WTC11 (cell line): ENCODE measurements around the gene NSUN4. TPM values are rescaled to one million over a fixed set of nuclear protein-coding genes. Genes with fewer than 3 reads are reported as not detected.

Experiments used
- ATAC-seq: fragments of 200-7000 bp; cut with Tn5 transposase; 2 replicates; pipeline ENCODE4 v1.10.0; 2021; ENCODE audit warnings: mild to moderate bottlenecking, moderate library complexity
- CTCF ChIA-PET: fragments of 300-600 bp; sonication (Branson Sonifier 250); formaldehyde crosslinking; loops from one replicate; lab custom pipeline; 2021; ENCODE audit warnings: antibody characterized with exemption; lab: Charles Lee
- POLR2A ChIA-PET: fragments of 350-600 bp; sonication (Branson Sonifier 250); formaldehyde crosslinking; loops from one replicate; lab custom pipeline; 2021; ENCODE audit warnings: antibody characterized with exemption; lab: Charles Lee
- DNase-seq: peaks from one replicate; pipeline ENCODE4 v3.0.0; 2021; ENCODE audit warnings: low spot score
- H3K27ac Mint-ChIP-seq: 2 replicates; pipeline ENCODE4 v1.8.0; 2021; ENCODE audit warnings: mixed read lengths
- H3K27me3 Mint-ChIP-seq: 2 replicates; pipeline ENCODE4 v1.8.0; 2021; ENCODE audit warnings: low read depth, mild to moderate bottlenecking, moderate library complexity, mixed read lengths
- H3K36me3 Mint-ChIP-seq: 2 replicates; pipeline ENCODE4 v1.8.0; 2021; ENCODE audit warnings: mixed read lengths
- H3K4me1 Mint-ChIP-seq: 2 replicates; pipeline ENCODE4 v1.8.0; 2022; ENCODE audit warnings: mixed read lengths
- H3K4me3 Mint-ChIP-seq: 2 replicates; pipeline ENCODE4 v1.8.0; 2021; ENCODE audit warnings: mild to moderate bottlenecking, moderate library complexity, mixed read lengths
- H3K9me3 Mint-ChIP-seq: 2 replicates; pipeline ENCODE4 v1.8.0; 2021; ENCODE audit warnings: mixed read lengths
- CREB1 ChIP-seq: sonication (generic); formaldehyde crosslinking; IDR thresholded peaks from 2 replicates; pipeline ENCODE4 v1.8.0; 2023; ENCODE audit warnings: mild to moderate bottlenecking, missing genetic modification reagents
- ETV6 ChIP-seq: sonication (generic); formaldehyde crosslinking; IDR thresholded peaks from 2 replicates; pipeline ENCODE4 v1.8.1; 2022; ENCODE audit warnings: mild to moderate bottlenecking, missing genetic modification reagents
- FOXP1 ChIP-seq: sonication (generic); formaldehyde crosslinking; IDR thresholded peaks from 2 replicates; pipeline ENCODE4 v1.8.0; 2022; ENCODE audit warnings: missing genetic modification reagents, mild to moderate bottlenecking, moderate library complexity, borderline replicate concordance
- GABPB1 ChIP-seq: sonication (generic); formaldehyde crosslinking; IDR thresholded peaks from 2 replicates; pipeline ENCODE4 v1.8.1; 2023; ENCODE audit warnings: mild to moderate bottlenecking, missing genetic modification reagents
- KAT7 ChIP-seq: sonication (generic); formaldehyde crosslinking; IDR thresholded peaks from 2 replicates; pipeline ENCODE4 v1.8.1; 2023; ENCODE audit warnings: missing genetic modification reagents, mild to moderate bottlenecking, borderline replicate concordance
- MYBL2 ChIP-seq: sonication (generic); formaldehyde crosslinking; IDR thresholded peaks from 2 replicates; pipeline ENCODE4 v1.8.1; 2023; ENCODE audit warnings: mild to moderate bottlenecking, moderate library complexity, missing genetic modification reagents
- NR3C1 ChIP-seq: sonication (generic); formaldehyde crosslinking; conservative IDR thresholded peaks from 2 replicates; pipeline ENCODE4 v1.8.1; 2023; ENCODE audit warnings: low read depth, mild to moderate bottlenecking, missing genetic modification reagents
- TEAD4 ChIP-seq: sonication (generic); formaldehyde crosslinking; IDR thresholded peaks from 2 replicates; pipeline ENCODE4 v1.8.0; 2022; ENCODE audit warnings: mild to moderate bottlenecking, missing genetic modification reagents
- ZNF416 ChIP-seq: fragments of 250-450 bp; sonication (Bioruptor Pico); IDR thresholded peaks from 2 replicates; pipeline ENCODE4 v1.9.0; 2021; ENCODE audit warnings: mild to moderate bottlenecking, inconsistent platforms
- total RNA-seq: library from RNA; stranded (reverse); gene quantifications from 3 replicates; pipeline ENCODE4 v1.2.3, GENCODE V29; 2021
- TF ChIP-seq, protein P1 (sequence below): sonication (generic); formaldehyde crosslinking; IDR thresholded peaks from 2 replicates; pipeline ENCODE4 v1.8.1; 2022; ENCODE audit warnings: missing genetic modification reagents, borderline replicate concordance
- TF ChIP-seq, protein P2 (sequence below): fragments of 250-450 bp; sonication (Bioruptor Pico); IDR thresholded peaks from 2 replicates; pipeline ENCODE4 v1.9.0; 2021; ENCODE audit warnings: mild to moderate bottlenecking, borderline replicate concordance
- TF ChIP-seq, protein P3 (sequence below): sonication (generic); formaldehyde crosslinking; IDR thresholded peaks from 2 replicates; pipeline ENCODE4 v1.8.0; 2023; ENCODE audit warnings: missing genetic modification reagents
- TF ChIP-seq, protein P4 (sequence below): sonication (generic); formaldehyde crosslinking; IDR thresholded peaks from 2 replicates; pipeline ENCODE4 v1.8.0; 2023; ENCODE audit warnings: mild to moderate bottlenecking, missing genetic modification reagents
- TF ChIP-seq, protein P5 (sequence below): sonication (generic); formaldehyde crosslinking; IDR thresholded peaks from 2 replicates; pipeline ENCODE4 v1.8.0; 2022; ENCODE audit warnings: mild to moderate bottlenecking, missing genetic modification reagents

The NSUN4 gene
- total RNA-seq, 1 experiment from 2014 or later = 22.6 TPM

DNA sequence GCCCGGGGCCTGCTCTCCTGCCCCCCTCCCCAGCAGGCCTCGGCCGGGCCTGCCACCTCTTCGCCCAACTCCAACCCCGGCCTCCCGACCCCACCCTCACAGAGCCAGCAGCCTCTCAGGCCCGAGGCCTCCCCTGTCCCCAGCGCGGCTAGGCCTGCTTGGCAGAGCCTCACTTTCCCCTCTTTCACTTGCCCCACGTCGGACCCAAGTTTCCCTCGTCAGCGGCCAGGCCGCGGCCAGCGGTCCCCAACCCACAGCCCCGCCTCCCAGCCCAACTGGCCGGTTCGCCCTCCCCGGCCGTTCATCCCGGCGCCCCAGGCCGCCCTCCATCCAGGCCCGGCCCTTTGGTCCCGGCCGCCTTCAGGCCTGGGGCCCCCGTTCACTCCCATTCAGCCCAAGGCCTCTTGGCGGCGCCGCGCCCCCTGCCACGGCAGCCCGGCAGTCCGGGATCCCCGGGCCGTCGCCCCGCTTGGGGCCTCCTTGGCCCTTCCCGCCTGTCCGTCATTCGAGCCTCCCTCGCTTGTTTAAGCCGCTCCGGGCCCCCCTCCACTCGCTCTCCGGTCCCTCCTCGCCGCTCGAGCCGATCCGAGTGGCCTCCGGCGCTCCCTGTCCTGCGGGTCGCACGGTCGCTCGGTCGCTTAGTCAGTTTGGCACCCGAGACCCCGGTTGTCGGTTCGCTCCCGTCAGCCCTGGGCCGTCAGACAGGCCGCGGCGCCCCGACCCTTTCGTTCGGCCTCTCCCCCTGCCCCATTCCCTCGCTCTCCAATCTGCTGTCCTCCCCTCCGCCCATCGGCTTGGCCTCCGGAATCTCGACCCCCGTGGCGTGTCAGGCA lies 38.6 kb upstream of the NSUN4 start (continued):
- TF ChIP-seq, protein P1, sequence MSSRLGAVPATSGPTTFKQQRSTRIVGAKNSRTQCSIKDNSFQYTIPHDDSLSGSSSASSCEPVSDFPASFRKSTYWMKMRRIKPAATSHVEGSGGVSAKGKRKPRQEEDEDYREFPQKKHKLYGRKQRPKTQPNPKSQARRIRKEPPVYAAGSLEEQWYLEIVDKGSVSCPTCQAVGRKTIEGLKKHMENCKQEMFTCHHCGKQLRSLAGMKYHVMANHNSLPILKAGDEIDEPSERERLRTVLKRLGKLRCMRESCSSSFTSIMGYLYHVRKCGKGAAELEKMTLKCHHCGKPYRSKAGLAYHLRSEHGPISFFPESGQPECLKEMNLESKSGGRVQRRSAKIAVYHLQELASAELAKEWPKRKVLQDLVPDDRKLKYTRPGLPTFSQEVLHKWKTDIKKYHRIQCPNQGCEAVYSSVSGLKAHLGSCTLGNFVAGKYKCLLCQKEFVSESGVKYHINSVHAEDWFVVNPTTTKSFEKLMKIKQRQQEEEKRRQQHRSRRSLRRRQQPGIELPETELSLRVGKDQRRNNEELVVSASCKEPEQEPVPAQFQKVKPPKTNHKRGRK (CRISPR knock-in tag) = no peak
- TF ChIP-seq FOXP1 (CRISPR knock-in tag) = peak; percentile 34; the same call in 1 of the 2 replicates
- no peak for TF ChIP-seq ETV6 (CRISPR knock-in tag)
- no peak for TF ChIP-seq TEAD4 (CRISPR knock-in tag)
- TF ChIP-seq KAT7 (CRISPR knock-in tag) = peak; percentile 94
- TF ChIP-seq, protein P2, sequence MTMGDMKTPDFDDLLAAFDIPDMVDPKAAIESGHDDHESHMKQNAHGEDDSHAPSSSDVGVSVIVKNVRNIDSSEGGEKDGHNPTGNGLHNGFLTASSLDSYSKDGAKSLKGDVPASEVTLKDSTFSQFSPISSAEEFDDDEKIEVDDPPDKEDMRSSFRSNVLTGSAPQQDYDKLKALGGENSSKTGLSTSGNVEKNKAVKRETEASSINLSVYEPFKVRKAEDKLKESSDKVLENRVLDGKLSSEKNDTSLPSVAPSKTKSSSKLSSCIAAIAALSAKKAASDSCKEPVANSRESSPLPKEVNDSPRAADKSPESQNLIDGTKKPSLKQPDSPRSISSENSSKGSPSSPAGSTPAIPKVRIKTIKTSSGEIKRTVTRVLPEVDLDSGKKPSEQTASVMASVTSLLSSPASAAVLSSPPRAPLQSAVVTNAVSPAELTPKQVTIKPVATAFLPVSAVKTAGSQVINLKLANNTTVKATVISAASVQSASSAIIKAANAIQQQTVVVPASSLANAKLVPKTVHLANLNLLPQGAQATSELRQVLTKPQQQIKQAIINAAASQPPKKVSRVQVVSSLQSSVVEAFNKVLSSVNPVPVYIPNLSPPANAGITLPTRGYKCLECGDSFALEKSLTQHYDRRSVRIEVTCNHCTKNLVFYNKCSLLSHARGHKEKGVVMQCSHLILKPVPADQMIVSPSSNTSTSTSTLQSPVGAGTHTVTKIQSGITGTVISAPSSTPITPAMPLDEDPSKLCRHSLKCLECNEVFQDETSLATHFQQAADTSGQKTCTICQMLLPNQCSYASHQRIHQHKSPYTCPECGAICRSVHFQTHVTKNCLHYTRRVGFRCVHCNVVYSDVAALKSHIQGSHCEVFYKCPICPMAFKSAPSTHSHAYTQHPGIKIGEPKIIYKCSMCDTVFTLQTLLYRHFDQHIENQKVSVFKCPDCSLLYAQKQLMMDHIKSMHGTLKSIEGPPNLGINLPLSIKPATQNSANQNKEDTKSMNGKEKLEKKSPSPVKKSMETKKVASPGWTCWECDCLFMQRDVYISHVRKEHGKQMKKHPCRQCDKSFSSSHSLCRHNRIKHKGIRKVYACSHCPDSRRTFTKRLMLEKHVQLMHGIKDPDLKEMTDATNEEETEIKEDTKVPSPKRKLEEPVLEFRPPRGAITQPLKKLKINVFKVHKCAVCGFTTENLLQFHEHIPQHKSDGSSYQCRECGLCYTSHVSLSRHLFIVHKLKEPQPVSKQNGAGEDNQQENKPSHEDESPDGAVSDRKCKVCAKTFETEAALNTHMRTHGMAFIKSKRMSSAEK = no peak
- TF ChIP-seq, all 79 proteins: peak for 6

DNA sequence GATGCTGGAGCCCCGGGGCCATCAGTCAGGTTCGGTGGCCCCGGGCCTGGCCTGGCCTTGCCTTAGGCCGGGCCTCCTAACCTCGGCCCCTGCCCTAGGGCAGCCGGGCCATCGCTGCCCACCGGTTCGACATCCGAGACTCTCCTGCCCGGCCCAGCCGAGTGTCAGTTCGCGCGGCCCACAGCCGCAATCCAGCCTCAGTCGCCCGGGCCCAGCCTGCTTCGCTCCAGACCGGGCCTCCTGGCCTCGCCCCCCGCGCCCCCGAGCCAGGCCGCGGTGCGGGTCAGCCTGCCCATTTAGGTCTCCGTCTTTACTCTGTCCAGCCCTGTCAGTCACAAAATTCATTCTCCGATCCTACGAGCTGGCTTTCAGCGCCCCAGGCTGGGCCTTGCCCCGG lies 38.0 kb upstream of the NSUN4 start:
- peak overlapping the region; percentile 100 for H3K4me3 Mint-ChIP-seq
- peaks cover 20% of the 10 kb centered on the region for H3K36me3 Mint-ChIP-seq
- TF ChIP-seq NR3C1 (CRISPR knock-in tag) (no peak), MYBL2 (no peak), CREB1 (peak; percentile 56; the same call in 1 of the 2 replicates), ZNF416 (CRISPR knock-in tag) (peak; percentile 19; the same call in 1 of the 2 replicates), GABPB1 (CRISPR knock-in tag) (no peak)
- TF ChIP-seq, protein P3, sequence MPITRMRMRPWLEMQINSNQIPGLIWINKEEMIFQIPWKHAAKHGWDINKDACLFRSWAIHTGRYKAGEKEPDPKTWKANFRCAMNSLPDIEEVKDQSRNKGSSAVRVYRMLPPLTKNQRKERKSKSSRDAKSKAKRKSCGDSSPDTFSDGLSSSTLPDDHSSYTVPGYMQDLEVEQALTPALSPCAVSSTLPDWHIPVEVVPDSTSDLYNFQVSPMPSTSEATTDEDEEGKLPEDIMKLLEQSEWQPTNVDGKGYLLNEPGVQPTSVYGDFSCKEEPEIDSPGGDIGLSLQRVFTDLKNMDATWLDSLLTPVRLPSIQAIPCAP (CRISPR knock-in tag) = no peak
- TF ChIP-seq, protein P4, sequence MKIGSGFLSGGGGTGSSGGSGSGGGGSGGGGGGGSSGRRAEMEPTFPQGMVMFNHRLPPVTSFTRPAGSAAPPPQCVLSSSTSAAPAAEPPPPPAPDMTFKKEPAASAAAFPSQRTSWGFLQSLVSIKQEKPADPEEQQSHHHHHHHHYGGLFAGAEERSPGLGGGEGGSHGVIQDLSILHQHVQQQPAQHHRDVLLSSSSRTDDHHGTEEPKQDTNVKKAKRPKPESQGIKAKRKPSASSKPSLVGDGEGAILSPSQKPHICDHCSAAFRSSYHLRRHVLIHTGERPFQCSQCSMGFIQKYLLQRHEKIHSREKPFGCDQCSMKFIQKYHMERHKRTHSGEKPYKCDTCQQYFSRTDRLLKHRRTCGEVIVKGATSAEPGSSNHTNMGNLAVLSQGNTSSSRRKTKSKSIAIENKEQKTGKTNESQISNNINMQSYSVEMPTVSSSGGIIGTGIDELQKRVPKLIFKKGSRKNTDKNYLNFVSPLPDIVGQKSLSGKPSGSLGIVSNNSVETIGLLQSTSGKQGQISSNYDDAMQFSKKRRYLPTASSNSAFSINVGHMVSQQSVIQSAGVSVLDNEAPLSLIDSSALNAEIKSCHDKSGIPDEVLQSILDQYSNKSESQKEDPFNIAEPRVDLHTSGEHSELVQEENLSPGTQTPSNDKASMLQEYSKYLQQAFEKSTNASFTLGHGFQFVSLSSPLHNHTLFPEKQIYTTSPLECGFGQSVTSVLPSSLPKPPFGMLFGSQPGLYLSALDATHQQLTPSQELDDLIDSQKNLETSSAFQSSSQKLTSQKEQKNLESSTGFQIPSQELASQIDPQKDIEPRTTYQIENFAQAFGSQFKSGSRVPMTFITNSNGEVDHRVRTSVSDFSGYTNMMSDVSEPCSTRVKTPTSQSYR (CRISPR knock-in tag) = no peak
- TF ChIP-seq, protein P5, sequence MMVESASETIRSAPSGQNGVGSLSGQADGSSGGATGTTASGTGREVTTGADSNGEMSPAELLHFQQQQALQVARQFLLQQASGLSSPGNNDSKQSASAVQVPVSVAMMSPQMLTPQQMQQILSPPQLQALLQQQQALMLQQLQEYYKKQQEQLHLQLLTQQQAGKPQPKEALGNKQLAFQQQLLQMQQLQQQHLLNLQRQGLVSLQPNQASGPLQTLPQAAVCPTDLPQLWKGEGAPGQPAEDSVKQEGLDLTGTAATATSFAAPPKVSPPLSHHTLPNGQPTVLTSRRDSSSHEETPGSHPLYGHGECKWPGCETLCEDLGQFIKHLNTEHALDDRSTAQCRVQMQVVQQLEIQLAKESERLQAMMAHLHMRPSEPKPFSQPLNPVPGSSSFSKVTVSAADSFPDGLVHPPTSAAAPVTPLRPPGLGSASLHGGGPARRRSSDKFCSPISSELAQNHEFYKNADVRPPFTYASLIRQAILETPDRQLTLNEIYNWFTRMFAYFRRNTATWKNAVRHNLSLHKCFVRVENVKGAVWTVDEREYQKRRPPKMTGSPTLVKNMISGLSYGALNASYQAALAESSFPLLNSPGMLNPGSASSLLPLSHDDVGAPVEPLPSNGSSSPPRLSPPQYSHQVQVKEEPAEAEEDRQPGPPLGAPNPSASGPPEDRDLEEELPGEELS (CRISPR knock-in tag) = peak; percentile 8; the same call in 1 of the 2 replicates
- peak; percentile 4 for ATAC-seq
- peaks cover 57% of the 10 kb centered on the region for H3K4me1 Mint-ChIP-seq
- DNase-seq = peak; percentile 43
- CTCF ChIA-PET = interaction anchor here (0.6 to 2.3 kb wide), 7 partner anchors 31 to 100 kb away, joined by 3 to 8 read pairs (median 5); partner anchors contain the start of genes NSUN4 and RAD54L
- no peaks in the 10 kb centered on the region for H3K9me3 Mint-ChIP-seq
- H3K27me3 Mint-ChIP-seq = no peaks in the 10 kb centered on the region
- POLR2A ChIA-PET = interaction anchor here (0.6 to 2.5 kb wide), 6 partner anchors 9 to 781 kb away, joined by 3 to 13 read pairs (median 4); partner anchors contain the start of genes NSUN4, PRDX1 and RAD54L
- H3K27ac Mint-ChIP-seq = no peak overlapping the region
